ENCODE measurements around the gene FKBP15.

GRCh38 chr9:113220467-113221002 lies 542 bp downstream of the FKBP15 start:
- TF ChIP-seq CTCF (IDR thresholded peaks at IDR 0.05) (no peak), POLR2A (IDR thresholded peaks at IDR 0.05) (no peak), EP300 (IDR thresholded peaks at IDR 0.05) (no peak)

Data from stomach (tissue), 4 donors.